RWPE2 (cell line): Measurements from ENCODE around the gene PLAC1.

Experiments
- ATAC-seq: fragments of 200-7000 bp; cut with Tn5 transposase; 3 replicates; pipeline ENCODE4 v1.9.1; 2021; ENCODE audit warnings: low read depth
- DNase-seq: peaks from one replicate; pipeline ENCODE4 v3.0.0-alpha.2; 2020; ENCODE audit warnings: low spot score
- H3K27ac ChIP-seq: fragments of 450-650 bp; 2 replicates; pipeline ENCODE4 v1.5.1; 2017; ENCODE audit warnings: mild to moderate bottlenecking; ENCODE audit not compliant: poor library complexity, severe bottlenecking
- H3K27me3 ChIP-seq: fragments of 250-450 bp; sonication (Bioruptor Pico); 2 replicates; pipeline ENCODE4 v1.5.1; 2021; ENCODE audit warnings: mild to moderate bottlenecking, moderate library complexity; ENCODE audit not compliant: insufficient read depth, poor library complexity, severe bottlenecking
- H3K36me3 ChIP-seq: fragments of 250-450 bp; sonication (Bioruptor Pico); 2 replicates; pipeline ENCODE4 v1.5.1; 2020; ENCODE audit warnings: low read depth, mild to moderate bottlenecking, moderate library complexity
- H3K4me1 ChIP-seq: fragments of 250-450 bp; sonication (Bioruptor Pico); 2 replicates; pipeline ENCODE4 v1.5.1; 2021; ENCODE audit warnings: mild to moderate bottlenecking, moderate library complexity; ENCODE audit not compliant: insufficient read depth, poor library complexity, severe bottlenecking
- H3K4me3 ChIP-seq: fragments of 250-450 bp; sonication (Bioruptor Pico); 2 replicates; pipeline ENCODE4 v1.5.1; 2021; ENCODE audit warnings: mild to moderate bottlenecking, moderate library complexity; ENCODE audit not compliant: severe bottlenecking
- H3K9me3 ChIP-seq: fragments of 250-450 bp; sonication (Bioruptor Pico); 2 replicates; pipeline ENCODE4 v1.5.1; 2021; ENCODE audit warnings: mild to moderate bottlenecking, moderate library complexity; ENCODE audit not compliant: severe bottlenecking
- CTCF ChIP-seq: fragments of 450-650 bp; IDR thresholded peaks from one replicate; pipeline ENCODE4 v1.5.1; 2017; ENCODE audit warnings: mild to moderate bottlenecking, moderate library complexity; ENCODE audit not compliant: poor library complexity, severe bottlenecking

PLAC1 gene

GRCh38 chrX:134601240-134601765 is 57.0 kb downstream of the PLAC1 start:
- no peak overlapping the region for H3K27ac ChIP-seq
- H3K27me3 ChIP-seq: no peaks in the 10 kb centered on the region
- H3K4me3 ChIP-seq: no peak overlapping the region
- DNase-seq (no peak), ATAC-seq (no peak)
- no peaks in the 10 kb centered on the region for H3K9me3 ChIP-seq
- H3K36me3 ChIP-seq: no peaks in the 10 kb centered on the region
- no peak for TF ChIP-seq CTCF
- H3K4me1 ChIP-seq: peaks cover 18% of the 10 kb centered on the region

- DNase-seq (no peak), ATAC-seq (no peak)
- no peak overlapping the region for H3K4me3 ChIP-seq
- no peaks in the 10 kb centered on the region for H3K9me3 ChIP-seq
- H3K36me3 ChIP-seq: no peaks in the 10 kb centered on the region
- no peaks in the 10 kb centered on the region for H3K27me3 ChIP-seq
- H3K4me1 ChIP-seq: peaks cover 18% of the 10 kb centered on the region
- no peak overlapping the region for H3K27ac ChIP-seq
- no peak for TF ChIP-seq CTCF
Measured at GRCh38 chrX:134600714-134601113, 57.6 kb downstream of the PLAC1 start.

GRCh38 chrX:134599184-134599914 is 58.9 kb downstream of the PLAC1 start:
- Histone ChIP-seq H3K36me3 (no peaks in the 10 kb centered on the region), H3K9me3 (no peaks in the 10 kb centered on the region), H3K4me1 (peaks cover 9% of the 10 kb centered on the region), H3K27ac (no peak overlapping the region), H3K27me3 (no peaks in the 10 kb centered on the region), H3K4me3 (no peak overlapping the region)
- TF ChIP-seq CTCF: no peak
- no peak for DNase-seq
- no peak for ATAC-seq

- no peaks in the 10 kb centered on the region for H3K4me1 ChIP-seq
- no peak for ATAC-seq
- H3K27ac ChIP-seq: no peak overlapping the region
- H3K9me3 ChIP-seq: no peaks in the 10 kb centered on the region
- DNase-seq: no peak
- no peak for TF ChIP-seq CTCF
- H3K4me3 ChIP-seq: no peak overlapping the region
- no peaks in the 10 kb centered on the region for H3K27me3 ChIP-seq
- H3K36me3 ChIP-seq: no peaks in the 10 kb centered on the region
Measured at GRCh38 chrX:134592303-134592702, 66.0 kb downstream of the PLAC1 start.

GRCh38 chrX:134591502-134591901 is 66.8 kb downstream of the PLAC1 start:
- no peaks in the 10 kb centered on the region for H3K27me3 ChIP-seq
- DNase-seq: no peak
- H3K4me1 ChIP-seq: no peaks in the 10 kb centered on the region
- H3K36me3 ChIP-seq: no peaks in the 10 kb centered on the region
- H3K27ac ChIP-seq: no peak overlapping the region
- H3K9me3 ChIP-seq: no peaks in the 10 kb centered on the region
- no peak for ATAC-seq
- no peak for TF ChIP-seq CTCF
- H3K4me3 ChIP-seq: no peak overlapping the region
